Neural cell (in vitro differentiated cells): Measurements from ENCODE around the gene C17orf75. TPM values are rescaled to one million over a fixed set of nuclear protein-coding genes. Genes with fewer than 3 reads are reported as not detected.
"Not testable (repeated sequence)": the region's sequence is repeated elsewhere in the genome, so short reads cannot be mapped to it uniquely, and the experiment has no call there.

ENCODE experiments used
- H2AFZ ChIP-seq: fragments of 200-600, 300-800 bp; sonication (generic), shearing (Covaris generic); 2 replicates; pipeline ENCODE4 v1.6.0; 2014; ENCODE audit warnings: low read depth, mild to moderate bottlenecking, antibody characterized with exemption, low read length, moderate library complexity
- H3F3A ChIP-seq: fragments of 200-600 bp; shearing (Covaris generic); 2 replicates; pipeline ENCODE4 v1.6.1; 2016; ENCODE audit warnings: mild to moderate bottlenecking, moderate library complexity, mixed read lengths, antibody characterized with exemption, low read length; ENCODE audit not compliant: insufficient read depth, poor library complexity, severe bottlenecking
- H3K27ac ChIP-seq: fragments of 200-600, 300-800 bp; sonication (generic), shearing (Covaris generic); 2 replicates; pipeline ENCODE4 v1.5.1; 2014; ENCODE audit warnings: mild to moderate bottlenecking, low read length, moderate library complexity
- H3K27me3 ChIP-seq: fragments of 300-800, 200-600 bp; sonication (generic), shearing (Covaris generic); 2 replicates; pipeline ENCODE4 v1.6.0; 2014; ENCODE audit warnings: mild to moderate bottlenecking, low read depth, low read length, moderate library complexity; ENCODE audit not compliant: insufficient read depth
- H3K36me3 ChIP-seq: fragments of 300-800, 200-600 bp; sonication (generic), shearing (Covaris generic); 2 replicates; pipeline ENCODE4 v1.5.1; 2014; ENCODE audit warnings: mild to moderate bottlenecking, antibody characterized with exemption, low read length, moderate library complexity; ENCODE audit not compliant: insufficient read depth
- H3K4me2 ChIP-seq: fragments of 300-800, 200-600 bp; sonication (generic), shearing (Covaris generic); 2 replicates; pipeline ENCODE4 v1.6.0; 2014; ENCODE audit warnings: mild to moderate bottlenecking, low read length
- H3K4me3 ChIP-seq: fragments of 300-800, 200-600 bp; sonication (generic), shearing (Covaris generic); 2 replicates; pipeline ENCODE4 v1.5.1; 2014; ENCODE audit warnings: mild to moderate bottlenecking, low read length, moderate library complexity
- H3K79me2 ChIP-seq: fragments of 200-600 bp; shearing (Covaris generic); replicated peaks from 2 replicates; pipeline ENCODE4 v1.6.0; 2014; ENCODE audit warnings: mild to moderate bottlenecking, low read length, moderate library complexity; ENCODE audit not compliant: insufficient read depth
- H3K9ac ChIP-seq: fragments of 300-800, 200-600 bp; sonication (generic), shearing (Covaris generic); 2 replicates; pipeline ENCODE4 v1.6.1; 2016; ENCODE audit warnings: mild to moderate bottlenecking, low read length, mixed read lengths
- H3K9me2 ChIP-seq: fragments of 200-600 bp; shearing (Covaris generic); 2 replicates; pipeline ENCODE4 v1.6.1; 2016; ENCODE audit warnings: mild to moderate bottlenecking, low read length, mixed read lengths; ENCODE audit not compliant: insufficient read depth
- H3K9me3 ChIP-seq: fragments of 200-600, 300-800 bp; sonication (generic), shearing (Covaris generic); 2 replicates; pipeline ENCODE4 v1.6.1; 2016; ENCODE audit warnings: mild to moderate bottlenecking, mixed run types, low read length, moderate library complexity, mixed read lengths
- H4K20me1 ChIP-seq: fragments of 200-600 bp; shearing (Covaris generic); 2 replicates; pipeline ENCODE4 v1.6.1; 2016; ENCODE audit warnings: mild to moderate bottlenecking, mixed run types; ENCODE audit not compliant: insufficient read depth
- CTCF ChIP-seq: fragments of 450-650 bp; IDR thresholded peaks from 2 replicates; pipeline ENCODE4 v1.5.1; 2014; ENCODE audit warnings: antibody characterized with exemption, mild to moderate bottlenecking, moderate library complexity; ENCODE audit not compliant: poor library complexity, severe bottlenecking
- EP300 ChIP-seq: fragments of 450-650 bp; conservative IDR thresholded peaks from 2 replicates; pipeline ENCODE4 v1.6.1; 2014; ENCODE audit warnings: antibody characterized with exemption, mild to moderate bottlenecking, moderate library complexity; ENCODE audit not compliant: poor library complexity, severe bottlenecking
- EZH2 ChIP-seq: fragments of 200-600, 300-800 bp; shearing (Covaris generic), sonication (generic); IDR thresholded peaks from 2 replicates; pipeline ENCODE4 v1.6.1; 2014; ENCODE audit warnings: antibody characterized with exemption, low read length, borderline replicate concordance, mild to moderate bottlenecking; ENCODE audit not compliant: insufficient read depth, poor library complexity, severe bottlenecking
- MXI1 ChIP-seq: fragments of 450-650 bp; conservative IDR thresholded peaks from 2 replicates; pipeline ENCODE4 v1.6.1; 2014; ENCODE audit warnings: antibody characterized with exemption, mild to moderate bottlenecking; ENCODE audit not compliant: poor library complexity, severe bottlenecking
- POLR2AphosphoS5 ChIP-seq: IDR thresholded peaks from 2 replicates; pipeline ENCODE4 v1.6.1; 2012
- RAD21 ChIP-seq: fragments of 450-650 bp; conservative IDR thresholded peaks from 2 replicates; pipeline ENCODE4 v1.6.1; 2014; ENCODE audit warnings: antibody characterized with exemption, mild to moderate bottlenecking, moderate library complexity
- REST ChIP-seq: IDR thresholded peaks from 2 replicates; pipeline ENCODE4 v1.6.1; 2012; ENCODE audit warnings: borderline replicate concordance
- SMC3 ChIP-seq: fragments of 450-650 bp; conservative IDR thresholded peaks from 2 replicates; pipeline ENCODE4 v1.6.1; 2014; ENCODE audit warnings: antibody characterized with exemption, mild to moderate bottlenecking, moderate library complexity; ENCODE audit not compliant: poor library complexity
- TAF1 ChIP-seq: IDR thresholded peaks from 2 replicates; pipeline ENCODE4 v1.6.1; 2012; ENCODE audit warnings: low read depth
- polyA plus RNA-seq: library from polyadenylated mRNA; depleted of rRNA; stranded (reverse); fragments of >200 nt; gene quantifications from 2 replicates; pipeline ENCODE4 v1.2.3, GENCODE V29; 2014

The C17orf75 gene
- polyA plus RNA-seq, 1 donor from 2014 or later = 77.0 TPM

- TF ChIP-seq CTCF = no peak
- no peak for TF ChIP-seq REST
- no peak for TF ChIP-seq RAD21
- no peak for TF ChIP-seq TAF1
- no peak for TF ChIP-seq EP300
- no peak for TF ChIP-seq EZH2
- TF ChIP-seq MXI1 = no peak
- TF ChIP-seq POLR2AphosphoS5 = no peak
- no peak for TF ChIP-seq SMC3
- Histone ChIP-seq H3K9me3 (no peaks in the 10 kb centered on the region), H3K9me2 (no peaks in the 10 kb centered on the region), H3K4me2 (no peak overlapping the region), H3K36me3 (no peaks in the 10 kb centered on the region), H3F3A (no peaks in the 10 kb centered on the region), H3K27me3 (no peaks in the 10 kb centered on the region), H3K79me2 (no peaks in the 10 kb centered on the region), H2AFZ (no peak overlapping the region), H3K9ac (no peak overlapping the region), H3K4me3 (no peak overlapping the region), H4K20me1 (no peaks in the 10 kb centered on the region), H3K27ac (no peak overlapping the region)
Observed at GRCh38 chr17:32323046-32323445, 18.9 kb downstream of the C17orf75 start.

- H3K36me3 ChIP-seq = no peaks in the 10 kb centered on the region
- no peak overlapping the region for H3K9ac ChIP-seq
- H4K20me1 ChIP-seq = no peaks in the 10 kb centered on the region
- no peaks in the 10 kb centered on the region for H3K27me3 ChIP-seq
- H3K4me2 ChIP-seq = no peak overlapping the region
- TF ChIP-seq RAD21 (no peak), SMC3 (no peak), POLR2AphosphoS5 (no peak), REST (no peak), TAF1 (no peak), EP300 (no peak), CTCF (no peak), EZH2 (no peak), MXI1 (no peak)
- no peak overlapping the region for H2AFZ ChIP-seq
- H3K9me3 ChIP-seq = no peaks in the 10 kb centered on the region
- H3K9me2 ChIP-seq = no peaks in the 10 kb centered on the region
- no peak overlapping the region for H3K27ac ChIP-seq
- no peak overlapping the region for H3K4me3 ChIP-seq
- no peaks in the 10 kb centered on the region for H3K79me2 ChIP-seq
- H3F3A ChIP-seq = no peaks in the 10 kb centered on the region
Observed at GRCh38 chr17:32320847-32321246, 21.1 kb downstream of the C17orf75 start.

- not testable (repeated sequence) for H3K9me3 ChIP-seq, H3K9ac ChIP-seq, H3K27me3 ChIP-seq, H3K9me2 ChIP-seq, H3K4me3 ChIP-seq, H2AFZ ChIP-seq, H4K20me1 ChIP-seq, H3K27ac ChIP-seq, H3K36me3 ChIP-seq, H3K79me2 ChIP-seq, H3F3A ChIP-seq, H3K4me2 ChIP-seq
Observed at GRCh38 chr17:32320080-32320479, 21.9 kb downstream of the C17orf75 start.
